HG02884 (cell line): ENCODE results near the gene SLC8A2.

Experiments
- ATAC-seq: cut with Tn5 transposase; IDR thresholded peaks from one replicate; pipeline ENCODE4 v1.9.1; 2021; ENCODE audit warnings: mild to moderate bottlenecking, moderate library complexity; ENCODE audit not compliant: unreplicated experiment

SLC8A2 gene

GRCh38 chr19:47471733-47472457 lies at the start of gene SLC8A2:
Gene SLC8A2 (minus strand): TSS chr19:47471893. CDS start chr19:47466403, 5,490 bp downstream.
- ATAC-seq: no peak

- no peak for ATAC-seq
These were observed 49.1 kb upstream of the SLC8A2 start for GRCh38 chr19:47520839-47521238.

GRCh38 chr19:47520343-47520806 lies 48.7 kb upstream of the SLC8A2 start:
- ATAC-seq: no peak

GRCh38 chr19:47518854-47519253 lies 47.2 kb upstream of the SLC8A2 start:
- no peak for ATAC-seq

GRCh38 chr19:47518139-47518538 lies 46.4 kb upstream of the SLC8A2 start:
- no peak for ATAC-seq

GRCh38 chr19:47514869-47515588 lies 43.3 kb upstream of the SLC8A2 start, which contains the start of gene NAPA:
Gene NAPA (minus strand): TSS chr19:47515063. CDS start chr19:47514940, 123 bp downstream.
- peak; percentile 79 for ATAC-seq

- ATAC-seq: peak; percentile 2
These were observed 42.6 kb upstream of the SLC8A2 start for GRCh38 chr19:47514151-47514868.

GRCh38 chr19:47512948-47513319 lies 41.2 kb upstream of the SLC8A2 start:
- no peak for ATAC-seq

- no peak for ATAC-seq
These were observed 40.7 kb upstream of the SLC8A2 start for GRCh38 chr19:47512183-47512947.

GRCh38 chr19:47511681-47512080 lies 40.0 kb upstream of the SLC8A2 start:
- ATAC-seq: no peak

GRCh38 chr19:47511128-47511517 lies 39.4 kb upstream of the SLC8A2 start:
- no peak for ATAC-seq

- no peak for ATAC-seq
These were observed 38.9 kb upstream of the SLC8A2 start for GRCh38 chr19:47510516-47511127.

GRCh38 chr19:47509973-47510372 lies 38.3 kb upstream of the SLC8A2 start:
- no peak for ATAC-seq

- ATAC-seq: no peak
These were observed 37.6 kb upstream of the SLC8A2 start for GRCh38 chr19:47509170-47509847.

- ATAC-seq: no peak
These were observed 37.0 kb upstream of the SLC8A2 start for GRCh38 chr19:47508721-47509120.

GRCh38 chr19:47507924-47508553 lies 36.3 kb upstream of the SLC8A2 start:
- ATAC-seq: no peak

- ATAC-seq: no peak
These were observed 35.3 kb upstream of the SLC8A2 start for GRCh38 chr19:47507012-47507411.

- no peak for ATAC-seq
These were observed 34.8 kb upstream of the SLC8A2 start for GRCh38 chr19:47506459-47506858.

- ATAC-seq: no peak
These were observed 33.8 kb upstream of the SLC8A2 start for GRCh38 chr19:47505506-47505905.
